ENCODE results near the gene CYP2A7. TPM values are rescaled to one million over a fixed set of nuclear protein-coding genes. Genes with fewer than 3 reads are reported as not detected.

Gene CYP2A7
- total and polyA plus RNA-seq, 2 of the 8 experiments (the other 6 are each of a cell fraction or from before 2014, with no cell fraction given), result 0.23 TPM; not detected in 1

GRCh38 chr19:40907968-40908735, 26.1 kb upstream of the CYP2A7 start:
- no peak overlapping the region for H3K14ac ChIP-seq (ENCODE audit: insufficient read length)
- peak overlapping the region in 1 of 4 experiments; percentile 8; a peak in 2 of 8 replicates for H3K4me3 ChIP-seq (ENCODE audit: extremely low read depth in 1 of 4, insufficient read depth in 2 of 4, low read depth in 3 of 4, low read length in 4 of 4)
- H3K4me1 ChIP-seq (replicated peaks in 1 of 4; ENCODE audit: control insufficient read depth in 3 of 4, insufficient read depth in 4 of 4, low read length in 3 of 4), result peaks cover 0 to 3% (median 0%) of the 10 kb centered on the region in 4 experiments; a peak in 1 of 7 replicates
- no peak for FAIRE-seq
- H4K5ac ChIP-seq (ENCODE audit: insufficient read length, low read depth, low read length), result no peak overlapping the region
- H3K9ac ChIP-seq (replicated peaks in 1 of 4; ENCODE audit: extremely low read depth in 1 of 4, low read depth in 3 of 4, low read length in 3 of 4), result no peak overlapping the region
- H4K20me1 ChIP-seq (replicated peaks in 1 of 2; ENCODE audit: control insufficient read depth in 1 of 2, insufficient read depth in 2 of 2, low read length in 2 of 2), result no peaks in the 10 kb centered on the region
- H3K4ac ChIP-seq (replicated peaks; ENCODE audit: insufficient read length, low read depth, low read length), result no peak overlapping the region
- H3K27me3 ChIP-seq (replicated peaks in 1 of 4; ENCODE audit: control insufficient read depth in 3 of 4, extremely low read depth in 1 of 4, insufficient read depth in 3 of 4, low read length in 3 of 4), result no peaks in the 10 kb centered on the region
- ChIA-PET CTCF (ENCODE audit: partially characterized antibody) (interaction anchor here (1.1 to 1.3 kb wide), 2 partner anchors 25 to 27 kb away, joined by 4 to 6 read pairs; no protein-coding TSS in a partner anchor), POLR2A (ENCODE audit: partially characterized antibody) (no interaction called here)
- no peak overlapping the region for H2BK12ac ChIP-seq (ENCODE audit: low read depth, low read length)
- no peak overlapping the region for H2BK120ac ChIP-seq (replicated peaks; ENCODE audit: low read depth, low read length)
- no peak overlapping the region for H3K23ac ChIP-seq (ENCODE audit: insufficient read length)
- H3K36me3 ChIP-seq (ENCODE audit: control insufficient read depth in 2 of 4, insufficient read depth in 4 of 4, low read length in 3 of 4), result no peaks in the 10 kb centered on the region
- H3K9me3 ChIP-seq (ENCODE audit: insufficient read depth in 2 of 2, low read depth in 1 of 2, low read length in 1 of 2), result peaks cover 10% of the 10 kb centered on the region in 2 experiments
- H2BK15ac ChIP-seq (ENCODE audit: low read length), result 0 out of 2 replicates have a peak overlapping the region, but pooled peaks have one; percentile 65
- H2AFZ ChIP-seq (ENCODE audit: low read length), result peak overlapping the region; percentile 95
- H3K56ac ChIP-seq (replicated peaks; ENCODE audit: insufficient read length, low read depth, low read length), result no peak overlapping the region
- no peak overlapping the region for H4K91ac ChIP-seq (replicated peaks; ENCODE audit: insufficient read length, low read length)
- peak overlapping the region; percentile 53 to 62 for H3K4me2 ChIP-seq (ENCODE audit: insufficient read depth in 1 of 2, low read depth in 2 of 2, low read length in 2 of 2)
- no peak overlapping the region for H3K18ac ChIP-seq (ENCODE audit: extremely low read depth, low read length)
- H3K79me2 ChIP-seq (ENCODE audit: control insufficient read depth in 1 of 2, insufficient read depth in 2 of 2, low read length in 2 of 2), result no peaks in the 10 kb centered on the region
- no peak for TF ChIP-seq TCF12 (IDR thresholded peaks at IDR 0.05; ENCODE audit: low read depth, low read length)
- TF ChIP-seq EZH2 (IDR thresholded peaks at IDR 0.05; ENCODE audit: low read depth, low read length, severe bottlenecking), result no peak
- TF ChIP-seq RAD21 (IDR thresholded peaks at IDR 0.05 in 1 of 2, conservative IDR thresholded peaks at IDR 0.05 in 1 of 2; ENCODE audit: low read depth in 2 of 2, low read length in 2 of 2), result no peak
- TF ChIP-seq TBP (IDR thresholded peaks at IDR 0.05; ENCODE audit: low read depth, low read length), result no peak
- TF ChIP-seq SP1 (IDR thresholded peaks at IDR 0.05; ENCODE audit: low read depth, low read length), result no peak
- TF ChIP-seq SIX5 (IDR thresholded peaks at IDR 0.05; ENCODE audit: low read depth, low read length), result no peak
- no peak for TF ChIP-seq RFX5 (IDR thresholded peaks at IDR 0.05; ENCODE audit: borderline replicate concordance, low read depth, low read length)
- no peak for TF ChIP-seq ATF2 (IDR thresholded peaks at IDR 0.05; ENCODE audit: low read length)
- TF ChIP-seq BACH1 (IDR thresholded peaks at IDR 0.05; ENCODE audit: low read length), result no peak
- TF ChIP-seq CHD2 (IDR thresholded peaks at IDR 0.05; ENCODE audit: low read length), result no peak
- no peak overlapping the region for H2BK5ac ChIP-seq (ENCODE audit: low read depth, low read length)
- peak in 1 of 2 experiments; percentile 81 for DNase-seq (ENCODE audit: low read depth in 1 of 2, low spot score in 2 of 2)
- H4K8ac ChIP-seq (ENCODE audit: extremely low read depth, insufficient read depth, low read length), result no peak overlapping the region
- no peak overlapping the region for H2AK5ac ChIP-seq (ENCODE audit: low read depth, low read length)
- no peaks in the 10 kb centered on the region for H3K79me1 ChIP-seq (ENCODE audit: low read depth, low read length)
- no peak overlapping the region for H3K27ac ChIP-seq (ENCODE audit: low read depth, low read length)
- no peak overlapping the region for H2BK20ac ChIP-seq (ENCODE audit: low read length)
- no peaks in the 10 kb centered on the region for H3K23me2 ChIP-seq (ENCODE audit: low read depth, low read length)
- 62% methylated on average over 14 of the region's 21 CpGs; no CpG with 5 or more reads in 1 of the 2 experiments for WGBS, 2 experiments (ENCODE audit: extremely low coverage in 1 of 2, insufficient coverage in 1 of 2, insufficient read length in 1 of 2, insufficient replicate concordance in 2 of 2, low coverage in 1 of 2, low lambda C conversion rate in 2 of 2, missing lambda C conversion rate in 1 of 2)
